ENCODE data around the gene TMEM62. TPM values are rescaled to one million over a fixed set of nuclear protein-coding genes. Genes with fewer than 3 reads are reported as not detected.
"Not testable (repeated sequence)": the region's sequence is repeated elsewhere in the genome, so short reads cannot be mapped to it uniquely, and the experiment has no call there.

TMEM62 gene
- total RNA-seq, 1 donor from 2014 or later = 9.0 TPM

DNA sequence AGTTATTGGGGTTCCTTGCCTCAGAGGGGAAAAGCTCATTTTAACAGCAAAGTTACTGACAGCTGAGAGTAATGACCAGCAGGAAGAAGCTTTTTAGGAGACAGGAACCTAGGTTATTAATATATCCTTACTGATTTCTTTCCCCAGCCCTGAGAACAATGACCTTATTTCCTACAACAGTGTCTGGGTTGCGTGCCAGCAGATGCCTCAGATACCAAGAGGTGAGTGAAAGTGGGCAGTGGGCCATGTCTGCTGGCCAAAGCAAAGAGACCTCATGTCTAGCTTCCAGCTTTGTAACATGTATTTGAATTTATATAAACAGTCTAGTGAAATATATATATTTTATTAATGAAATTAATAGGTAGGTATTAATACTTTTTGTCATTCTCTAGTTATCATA lies 56.8 kb downstream of the TMEM62 start:
- DNase-seq (ENCODE audit: low spot score in 2 of 2) = no peak
- intact Hi-C loops (cut with DNase I) = no loop called here
- no peaks in the 10 kb centered on the region for H3K27me3 ChIP-seq
- H3K4me1 ChIP-seq = peaks cover 0 to 13% of the 10 kb centered on the region in 2 donors
- no peak overlapping the region for H3K27ac ChIP-seq
- peaks cover 52 to 57% of the 10 kb centered on the region in 2 donors for H3K36me3 ChIP-seq
- no peaks in the 10 kb centered on the region for H3K9me3 ChIP-seq
- TF ChIP-seq, protein P1, sequence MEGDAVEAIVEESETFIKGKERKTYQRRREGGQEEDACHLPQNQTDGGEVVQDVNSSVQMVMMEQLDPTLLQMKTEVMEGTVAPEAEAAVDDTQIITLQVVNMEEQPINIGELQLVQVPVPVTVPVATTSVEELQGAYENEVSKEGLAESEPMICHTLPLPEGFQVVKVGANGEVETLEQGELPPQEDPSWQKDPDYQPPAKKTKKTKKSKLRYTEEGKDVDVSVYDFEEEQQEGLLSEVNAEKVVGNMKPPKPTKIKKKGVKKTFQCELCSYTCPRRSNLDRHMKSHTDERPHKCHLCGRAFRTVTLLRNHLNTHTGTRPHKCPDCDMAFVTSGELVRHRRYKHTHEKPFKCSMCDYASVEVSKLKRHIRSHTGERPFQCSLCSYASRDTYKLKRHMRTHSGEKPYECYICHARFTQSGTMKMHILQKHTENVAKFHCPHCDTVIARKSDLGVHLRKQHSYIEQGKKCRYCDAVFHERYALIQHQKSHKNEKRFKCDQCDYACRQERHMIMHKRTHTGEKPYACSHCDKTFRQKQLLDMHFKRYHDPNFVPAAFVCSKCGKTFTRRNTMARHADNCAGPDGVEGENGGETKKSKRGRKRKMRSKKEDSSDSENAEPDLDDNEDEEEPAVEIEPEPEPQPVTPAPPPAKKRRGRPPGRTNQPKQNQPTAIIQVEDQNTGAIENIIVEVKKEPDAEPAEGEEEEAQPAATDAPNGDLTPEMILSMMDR (IDR thresholded peaks at IDR 0.05) = no peak
- no peak overlapping the region for H3K4me3 ChIP-seq

DNA sequence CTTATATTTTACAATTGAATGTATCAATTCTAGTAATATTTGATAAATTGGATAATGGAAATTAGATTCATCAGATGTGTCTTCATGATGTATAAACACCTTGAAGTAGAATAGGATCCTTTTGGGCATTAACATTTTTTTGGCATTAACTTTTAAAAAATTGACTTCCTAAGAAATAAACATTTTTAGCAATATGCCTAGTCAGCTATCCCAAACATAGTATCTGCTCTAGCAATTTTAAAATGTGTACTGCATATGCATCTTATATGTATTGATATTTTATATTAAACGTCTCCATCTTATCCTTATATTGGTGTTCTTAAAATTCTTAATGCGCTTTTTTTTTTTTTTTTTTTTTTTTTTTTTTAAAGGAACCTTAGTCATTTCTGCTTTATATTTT lies 60.3 kb downstream of the TMEM62 start:
- Histone ChIP-seq H3K4me3 (no peak overlapping the region), H3K27ac (no peak overlapping the region), H3K4me1 (no peaks in the 10 kb centered on the region), H3K9me3 (no peaks in the 10 kb centered on the region), H3K27me3 (no peaks in the 10 kb centered on the region), H3K36me3 (peaks cover 72 to 81% of the 10 kb centered on the region in 2 donors)
- intact Hi-C loops (cut with DNase I) = no loop called here
- no peak for DNase-seq (ENCODE audit: low spot score in 2 of 2)
- TF ChIP-seq, protein P1 (IDR thresholded peaks at IDR 0.05) = no peak

DNA sequence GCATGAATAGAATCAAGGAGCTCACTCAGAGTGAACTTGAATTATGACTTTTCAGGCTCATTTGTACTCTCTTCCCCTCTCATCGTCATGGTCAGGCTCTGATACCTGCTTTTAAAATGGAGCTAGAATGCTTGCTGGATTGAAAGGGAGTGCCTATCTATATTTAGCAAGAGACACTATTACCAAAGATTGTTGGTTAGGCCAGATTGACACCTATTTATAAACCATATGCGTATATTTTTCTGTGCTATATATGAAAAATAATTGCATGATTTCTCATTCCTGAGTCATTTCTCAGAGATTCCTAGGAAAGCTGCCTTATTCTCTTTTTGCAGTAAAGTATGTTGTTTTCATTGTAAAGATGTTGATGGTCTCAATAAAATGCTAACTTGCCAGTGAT lies 61.4 kb downstream of the TMEM62 start:
- intact Hi-C loops (cut with DNase I) = no loop called here
- TF ChIP-seq, protein P1 (IDR thresholded peaks at IDR 0.05) = no peak
- Histone ChIP-seq H3K4me1 (no peaks in the 10 kb centered on the region), H3K9me3 (no peaks in the 10 kb centered on the region), H3K4me3 (no peak overlapping the region), H3K36me3 (peaks cover 66 to 72% of the 10 kb centered on the region in 2 donors), H3K27me3 (no peaks in the 10 kb centered on the region), H3K27ac (no peak overlapping the region)
- no peak for DNase-seq (ENCODE audit: low spot score in 2 of 2)

DNA sequence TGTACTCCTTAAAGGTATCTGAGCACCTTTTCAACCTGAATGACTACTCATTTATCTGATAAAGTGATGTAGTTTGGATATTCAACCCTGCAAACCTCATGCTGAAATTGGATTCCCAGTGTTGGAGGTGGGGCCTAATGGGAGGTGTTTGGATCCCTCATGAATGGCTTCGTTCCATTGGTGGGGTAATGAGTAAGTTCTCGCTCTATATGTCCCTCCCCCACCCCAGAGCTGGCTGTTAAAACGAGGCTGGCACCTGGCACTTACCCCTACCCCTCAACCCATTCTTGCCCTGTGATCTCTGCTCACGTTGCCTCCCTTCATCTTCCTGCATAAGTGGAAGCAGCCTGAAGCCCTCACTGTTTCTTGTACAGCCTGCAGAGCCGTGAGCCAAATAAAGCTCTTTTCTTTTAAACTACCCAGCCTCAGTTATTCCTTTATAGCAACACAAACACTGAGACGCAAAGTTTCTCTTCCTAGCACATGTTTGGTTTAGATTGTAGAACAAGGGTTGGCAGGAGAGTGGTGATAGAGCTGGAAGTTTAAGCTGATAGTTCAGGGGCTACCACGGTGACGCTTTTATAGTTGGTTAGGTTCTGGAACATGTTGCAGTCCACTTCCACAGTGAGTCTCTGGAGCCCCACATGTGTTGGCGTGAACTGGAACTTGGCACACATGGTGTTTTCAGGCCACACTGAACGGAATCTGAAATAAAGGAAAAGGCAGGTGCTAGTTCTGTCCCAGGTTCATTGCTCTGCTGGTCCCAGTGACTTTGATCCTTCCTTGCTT lies 63.6 kb downstream of the TMEM62 start:
- Histone ChIP-seq H3K4me3 (no peak overlapping the region), H3K9me3 (no peaks in the 10 kb centered on the region), H3K4me1 (no peaks in the 10 kb centered on the region), H3K36me3 (peaks cover 45 to 50% of the 10 kb centered on the region in 2 donors), H3K27me3 (no peaks in the 10 kb centered on the region), H3K27ac (no peak overlapping the region)
- DNase-seq (ENCODE audit: low spot score in 2 of 2) = no peak
- intact Hi-C loops (cut with DNase I) = no loop called here
- TF ChIP-seq, protein P1 (IDR thresholded peaks at IDR 0.05) = no peak

DNA sequence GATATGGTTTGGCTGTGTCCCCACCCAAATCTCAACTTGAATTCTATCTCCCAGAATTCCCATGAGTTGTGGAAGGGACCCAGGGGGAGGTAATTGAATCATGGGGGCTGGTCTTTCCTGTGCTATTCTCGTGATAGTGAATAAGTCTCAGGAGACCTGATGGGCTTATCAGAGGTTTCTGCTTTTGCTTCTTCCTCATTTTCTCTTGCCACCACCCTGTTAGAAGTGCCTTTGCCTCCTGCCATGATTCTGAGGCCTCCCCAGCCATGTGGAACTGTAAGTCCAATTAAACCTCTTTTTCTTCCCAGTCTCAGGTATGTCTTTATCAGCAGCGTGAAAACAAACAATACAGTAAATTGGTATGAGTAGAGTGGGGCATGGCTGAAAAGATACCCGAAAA lies 64.4 kb downstream of the TMEM62 start:
- H3K36me3 ChIP-seq = peaks cover 38 to 42% of the 10 kb centered on the region in 2 donors
- intact Hi-C loops (cut with DNase I); H3K27me3 ChIP-seq; H3K4me3 ChIP-seq; DNase-seq (ENCODE audit: low spot score in 2 of 2); H3K9me3 ChIP-seq; H3K27ac ChIP-seq; H3K4me1 ChIP-seq: not testable (repeated sequence)

DNA sequence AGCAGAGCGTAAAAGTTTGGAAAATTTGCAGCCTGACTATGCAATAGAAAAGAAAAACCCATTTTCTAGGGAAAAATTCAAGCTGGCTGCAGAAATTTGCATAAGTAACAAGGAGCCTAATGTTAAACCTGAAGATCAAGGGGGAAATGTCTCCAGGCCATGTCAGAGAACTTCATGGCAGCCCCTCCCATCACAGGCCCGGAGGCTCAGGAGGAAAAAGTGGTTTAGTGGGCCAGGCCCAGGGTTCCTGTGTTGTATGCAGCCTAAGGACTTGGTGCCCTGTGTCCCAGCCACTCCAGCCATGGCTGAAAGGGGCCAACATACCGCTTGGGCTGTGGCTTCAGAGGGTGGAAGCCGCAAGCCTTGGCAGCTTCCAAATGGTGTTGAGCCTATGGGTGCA lies 65.2 kb downstream of the TMEM62 start:
- H3K36me3 ChIP-seq = peaks cover 31 to 34% of the 10 kb centered on the region in 2 donors

More for the DNA sequence above, 65.2 kb downstream of the TMEM62 start:
- H3K27me3 ChIP-seq; H3K4me3 ChIP-seq; DNase-seq (ENCODE audit: low spot score in 2 of 2); H3K27ac ChIP-seq; H3K9me3 ChIP-seq; H3K4me1 ChIP-seq; intact Hi-C loops (cut with DNase I): not testable (repeated sequence)
